Common myeloid progenitor, CD34-positive (primary cell): ENCODE results near the gene NLRP9.

ENCODE experiments used
- CTCF ChIA-PET: fragments of 350-600 bp; sonication (Branson Sonifier 250); formaldehyde crosslinking; loops from one replicate; lab custom pipeline; 2021; ENCODE audit warnings: antibody characterized with exemption; lab: Charles Lee
- POLR2A ChIA-PET: fragments of 350-600 bp; sonication (Branson Sonifier 250); formaldehyde crosslinking; loops from one replicate; lab custom pipeline; 2021; ENCODE audit warnings: antibody characterized with exemption; lab: Charles Lee
- DNase-seq, 3 donors: peaks; one replicate each; pipeline versions ENCODE4 v3.0.0 to v3.0.0-alpha.2; 2013
- H3K27ac ChIP-seq, 2 experiments: 1 replicate in 1 of 2; 2 replicates in 1 of 2; pipeline ENCODE4 v1.7.0; 2013; ENCODE audit warnings: inconsistent platforms in 2 of 2, low read length in 2 of 2, mild to moderate bottlenecking in 2 of 2, low read depth in 1 of 2, moderate library complexity in 1 of 2; ENCODE audit not compliant: severe bottlenecking in 2 of 2, insufficient read depth in 1 of 2, poor library complexity in 1 of 2
- H3K27me3 ChIP-seq, 5 experiments: replicated peaks in 2 of 5; 1 replicate in 3 of 5; 2 replicates in 2 of 5; pipeline versions ENCODE4 v1.6.1 to v1.7.0; 2013; ENCODE audit warnings: low read length in 4 of 5, mild to moderate bottlenecking in 2 of 5, moderate library complexity in 2 of 5, inconsistent platforms in 1 of 5; ENCODE audit not compliant: insufficient read depth in 5 of 5, control insufficient read depth in 4 of 5
- H3K36me3 ChIP-seq, 4 experiments: 1 replicate in 2 of 4; 2 replicates in 2 of 4; pipeline versions ENCODE4 v1.6.1 to v1.7.0; 2013; ENCODE audit warnings: low read length in 3 of 4, control low read depth in 1 of 4, mild to moderate bottlenecking in 1 of 4; ENCODE audit not compliant: control insufficient read depth in 4 of 4, insufficient read depth in 4 of 4
- H3K4me1 ChIP-seq, 4 experiments: 1 replicate in 3 of 4; 2 replicates in 1 of 4; pipeline versions ENCODE4 v1.6.1 to v1.7.1; 2013; ENCODE audit warnings: low read length in 3 of 4, mild to moderate bottlenecking in 3 of 4, control low read depth in 1 of 4, inconsistent platforms in 1 of 4, moderate library complexity in 1 of 4; ENCODE audit not compliant: control insufficient read depth in 4 of 4, insufficient read depth in 4 of 4; ENCODE audit errors: control extremely low read depth in 1 of 4
- H3K4me3 ChIP-seq, 7 experiments: 1 replicate in 4 of 7; 2 replicates in 3 of 7; pipeline versions ENCODE4 v1.5.1 to v1.7.0; 2013; ENCODE audit warnings: mild to moderate bottlenecking in 7 of 7, low read length in 6 of 7, moderate library complexity in 6 of 7, inconsistent platforms in 2 of 7, low read depth in 2 of 7, control low read depth in 1 of 7; ENCODE audit not compliant: insufficient read depth in 4 of 7, control insufficient read depth in 1 of 7; ENCODE audit errors: extremely low read depth in 1 of 7
- H3K9me3 ChIP-seq, 5 experiments: 1 replicate in 4 of 5; 2 replicates in 1 of 5; pipeline versions ENCODE4 v1.6.1 to v1.7.1; 2013; ENCODE audit warnings: low read length in 4 of 5, mild to moderate bottlenecking in 2 of 5, inconsistent platforms in 1 of 5, low read depth in 1 of 5, moderate library complexity in 1 of 5; ENCODE audit not compliant: control insufficient read depth in 4 of 5, insufficient read depth in 2 of 5; ENCODE audit errors: control extremely low read depth in 1 of 5
- WGBS: methylation state at CpG from one replicate; pipeline ENCODE4 v1.1.5; 2013; ENCODE audit not compliant: insufficient coverage; 5-methylcytosine and 5-hydroxymethylcytosine counted together

NLRP9 gene

DNA sequence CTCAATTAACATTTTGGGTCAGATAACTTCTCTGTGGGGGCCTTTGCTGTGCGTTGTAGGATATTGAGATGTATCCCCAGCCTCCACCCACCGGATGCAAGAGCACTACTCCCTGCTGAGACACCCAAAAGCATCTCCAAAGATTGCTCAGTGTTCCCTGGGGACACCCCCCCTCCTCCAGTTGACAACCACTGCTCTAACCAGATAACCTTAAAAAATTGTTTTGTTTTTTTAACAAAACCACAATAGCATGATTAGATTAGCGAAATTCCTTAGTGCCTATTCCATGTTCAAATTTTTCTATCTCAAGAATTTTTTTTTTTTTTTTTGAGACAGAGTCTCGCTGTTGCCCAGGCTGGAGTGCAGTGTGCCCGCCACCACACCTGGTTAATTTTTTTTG is 65.8 kb downstream of the NLRP9 start:
- Histone ChIP-seq H3K9me3 (no peaks in the 10 kb centered on the region), H3K4me3 (no peak overlapping the region), H3K4me1 (peaks cover 9 to 32% (median 26%) of the 10 kb centered on the region in 4 experiments), H3K27me3 (no peaks in the 10 kb centered on the region), H3K36me3 (peaks cover 9 to 62% (median 33%) of the 10 kb centered on the region in 4 experiments), H3K27ac (no peak overlapping the region)
- ChIA-PET POLR2A (interaction anchor here (0.7 kb wide), 2 partner anchors 10 to 1499 kb away, joined by 3 to 6 read pairs; no protein-coding TSS in a partner anchor), CTCF (interaction anchor here (1.2 to 3.0 kb wide), 3 partner anchors 15 to 47 kb away, joined by 3 to 20 read pairs (median 18); no protein-coding TSS in a partner anchor)
- 93% methylated on average over 2 of the region's 5 CpGs for WGBS
- DNase-seq, result no peak

DNA sequence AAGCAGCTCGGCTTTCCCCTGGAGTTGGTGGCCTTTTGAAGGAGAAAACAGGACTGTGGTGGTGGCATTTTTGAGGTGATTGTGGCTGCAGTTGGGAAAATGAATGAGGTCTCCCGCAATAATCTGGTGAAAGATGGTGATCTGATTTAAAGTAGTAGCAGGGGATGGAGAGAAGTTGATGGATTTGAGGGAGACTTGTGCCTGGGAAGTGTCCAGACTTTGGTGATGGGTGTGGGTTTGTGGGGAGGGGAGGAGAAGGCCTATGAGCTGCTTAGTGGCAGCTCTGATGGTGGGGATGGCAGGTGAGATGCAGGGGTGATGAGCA is 67.2 kb downstream of the NLRP9 start:
- no peak for DNase-seq
- no peaks in the 10 kb centered on the region for H3K27me3 ChIP-seq
- POLR2A ChIA-PET, result interaction anchor here (0.9 kb wide), 1 partner anchor 14 kb away, joined by 3 read pairs; no protein-coding TSS in a partner anchor
- CTCF ChIA-PET, result interaction anchor here (1.0 to 3.0 kb wide), 6 partner anchors 11 to 46 kb away, joined by 3 to 20 read pairs (median 4); partner anchors contain the start of gene ZNF581
- no peaks in the 10 kb centered on the region for H3K9me3 ChIP-seq
- peaks cover 9 to 70% (median 45%) of the 10 kb centered on the region in 4 experiments for H3K36me3 ChIP-seq
- peaks cover 2 to 18% (median 12%) of the 10 kb centered on the region in 4 experiments for H3K4me1 ChIP-seq
- no peak overlapping the region for H3K27ac ChIP-seq
- 93% methylated on average over 2 of the region's 2 CpGs for WGBS
- no peak overlapping the region for H3K4me3 ChIP-seq

DNA sequence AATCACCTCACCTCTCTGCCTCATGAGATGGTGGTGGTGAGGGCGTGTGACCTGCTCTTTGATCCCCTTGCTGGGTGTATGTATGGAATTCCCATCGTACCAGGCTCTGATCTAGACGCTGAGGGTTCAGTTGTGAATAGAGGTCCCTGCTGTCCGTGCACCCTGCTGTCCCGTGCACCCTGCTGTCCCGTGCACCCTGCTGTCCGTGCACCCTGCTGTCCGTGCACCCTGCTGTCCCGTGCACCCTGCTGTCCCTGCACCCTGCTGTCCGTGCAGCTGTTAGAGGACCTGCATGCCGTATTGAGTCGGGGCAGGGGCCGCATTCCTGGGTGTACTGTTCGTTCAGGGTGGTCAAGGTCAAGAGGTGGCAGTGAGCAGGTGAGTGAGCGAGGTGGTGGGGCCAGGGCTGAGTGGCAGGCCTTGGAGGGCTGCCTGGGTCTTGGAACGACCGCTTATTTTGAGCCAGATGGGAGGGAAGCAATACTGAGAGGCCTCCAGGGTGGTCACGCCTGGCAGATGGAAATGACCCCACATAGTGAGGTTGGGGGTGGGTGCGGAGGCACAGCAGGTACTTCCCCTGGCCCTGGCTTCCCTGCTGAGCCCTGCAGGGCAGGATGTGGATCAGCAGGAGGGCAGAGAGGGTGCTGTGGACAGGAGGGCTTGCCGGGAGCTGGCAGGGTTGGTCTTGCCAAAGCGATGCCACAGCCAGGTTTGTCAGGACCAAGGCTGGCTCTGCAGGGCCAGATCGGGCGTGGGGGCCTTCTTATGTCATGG is 67.7 kb downstream of the NLRP9 start:
- peaks cover 0 to 13% (median 7%) of the 10 kb centered on the region in 4 experiments for H3K4me1 ChIP-seq
- no peak for DNase-seq

DNA sequence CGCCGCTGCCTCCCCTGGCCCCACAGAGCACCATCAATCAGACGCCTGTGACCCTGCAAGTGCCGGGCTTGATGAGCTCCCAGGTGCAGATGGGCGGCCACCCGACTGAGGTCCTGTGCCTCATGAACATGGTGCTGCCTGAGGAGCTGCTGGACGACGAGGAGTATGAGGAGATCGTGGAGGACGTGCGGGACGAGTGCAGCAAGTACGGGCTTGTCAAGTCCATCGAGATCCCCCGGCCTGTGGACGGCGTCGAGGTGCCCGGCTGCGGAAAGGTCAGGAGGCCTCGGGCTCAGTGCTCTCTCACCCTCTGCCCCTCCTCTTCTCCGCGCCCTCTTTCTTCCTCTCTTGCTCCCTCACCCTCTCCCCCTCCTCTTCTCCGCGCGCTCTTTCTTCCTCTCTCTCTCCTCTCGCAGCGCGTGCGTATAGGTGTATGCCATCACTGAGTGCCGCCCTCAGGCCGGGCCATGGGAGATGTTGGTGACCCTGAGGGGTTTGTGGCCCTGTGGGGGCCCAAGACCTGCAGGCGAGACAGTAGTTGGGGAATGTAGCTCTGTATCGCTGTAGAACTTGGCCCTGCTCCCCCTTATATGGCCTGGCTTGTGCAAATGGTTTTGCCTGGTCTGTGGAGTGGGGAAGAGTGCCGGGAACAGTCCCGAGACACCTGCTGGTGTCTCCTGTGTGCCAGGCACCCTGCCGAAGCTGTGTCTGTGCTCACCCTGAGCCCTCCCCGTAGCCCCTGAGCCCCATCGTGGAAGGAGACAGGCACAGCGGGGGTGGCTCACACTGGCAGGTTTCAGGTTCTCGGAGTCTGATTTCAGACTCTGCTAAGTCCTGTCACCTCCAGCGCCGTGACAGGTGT is 68.6 kb downstream of the NLRP9 start:
- no peak overlapping the region for H3K4me3 ChIP-seq
- peaks cover 0 to 9% (median 5%) of the 10 kb centered on the region in 4 experiments for H3K4me1 ChIP-seq
- H3K9me3 ChIP-seq, result no peaks in the 10 kb centered on the region
- ChIA-PET POLR2A (no interaction called here), CTCF (interaction anchor here (1.3 to 3.0 kb wide), 2 partner anchors 12 to 15 kb away, joined by 3 to 18 read pairs; no protein-coding TSS in a partner anchor)
- peaks cover 9 to 79% (median 50%) of the 10 kb centered on the region in 4 experiments for H3K36me3 ChIP-seq
- no peak overlapping the region for H3K27ac ChIP-seq
- no peak for DNase-seq
- WGBS, result 91% methylated on average over 32 of the region's 43 CpGs
- H3K27me3 ChIP-seq, result no peaks in the 10 kb centered on the region

More for the DNA sequence above, 67.7 kb downstream of the NLRP9 start:
- Histone ChIP-seq H3K9me3 (no peaks in the 10 kb centered on the region), H3K27me3 (no peaks in the 10 kb centered on the region), H3K4me3 (no peak overlapping the region), H3K27ac (no peak overlapping the region), H3K36me3 (peaks cover 9 to 74% (median 47%) of the 10 kb centered on the region in 4 experiments)
- POLR2A ChIA-PET, result no interaction called here
- 95% methylated on average over 23 of the region's 23 CpGs for WGBS
- CTCF ChIA-PET, result interaction anchor here (1.2 to 3.0 kb wide), 5 partner anchors 13 to 40 kb away, joined by 3 to 20 read pairs (median 4); partner anchors contain the start of gene ZNF581

DNA sequence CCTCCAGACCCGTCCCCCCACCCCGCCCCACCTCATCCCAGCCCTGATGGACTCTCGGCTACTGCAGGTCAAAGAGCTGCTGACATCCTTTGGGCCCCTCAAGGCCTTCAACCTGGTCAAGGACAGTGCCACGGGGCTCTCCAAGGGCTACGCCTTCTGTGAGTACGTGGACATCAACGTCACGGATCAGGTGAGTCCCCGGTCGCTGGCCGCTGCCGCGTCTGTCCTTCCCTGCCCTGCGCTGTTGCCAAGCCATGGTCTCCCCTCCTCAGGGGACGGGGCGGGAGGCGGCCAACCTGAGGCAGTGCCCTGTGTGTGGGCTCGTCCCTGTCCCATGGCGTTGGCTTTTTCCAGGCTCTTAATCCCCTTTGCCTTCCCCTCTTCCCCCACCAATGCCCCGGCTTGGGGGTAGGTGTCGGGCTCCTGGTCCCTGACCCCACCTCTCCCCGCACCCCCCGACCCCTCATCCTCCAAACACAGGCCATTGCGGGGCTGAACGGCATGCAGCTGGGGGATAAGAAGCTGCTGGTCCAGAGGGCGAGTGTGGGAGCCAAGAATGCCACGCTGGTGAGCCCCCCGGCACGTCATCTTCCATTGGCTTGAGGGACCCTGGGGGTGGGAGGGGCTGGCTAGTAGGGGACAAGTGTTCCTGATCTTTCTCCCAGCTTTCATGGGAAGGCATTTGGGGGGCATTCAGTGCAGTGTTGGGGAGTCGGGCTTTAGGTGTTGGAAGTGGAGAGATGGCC is 69.4 kb downstream of the NLRP9 start:
- ChIA-PET POLR2A (no interaction called here), CTCF (interaction anchor here (0.8 to 1.8 kb wide), 2 partner anchors 14 to 36 kb away, joined by 3 to 4 read pairs; no protein-coding TSS in a partner anchor)
- H3K36me3 ChIP-seq, result peaks cover 14 to 83% (median 57%) of the 10 kb centered on the region in 4 experiments
- 95% methylated on average over 20 of the region's 30 CpGs for WGBS
- H3K9me3 ChIP-seq, result no peaks in the 10 kb centered on the region
- no peak for DNase-seq
- no peaks in the 10 kb centered on the region for H3K27me3 ChIP-seq
- H3K4me1 ChIP-seq, result peaks cover 0 to 4% (median 0%) of the 10 kb centered on the region in 4 experiments
- no peak overlapping the region for H3K27ac ChIP-seq
- no peak overlapping the region for H3K4me3 ChIP-seq

DNA sequence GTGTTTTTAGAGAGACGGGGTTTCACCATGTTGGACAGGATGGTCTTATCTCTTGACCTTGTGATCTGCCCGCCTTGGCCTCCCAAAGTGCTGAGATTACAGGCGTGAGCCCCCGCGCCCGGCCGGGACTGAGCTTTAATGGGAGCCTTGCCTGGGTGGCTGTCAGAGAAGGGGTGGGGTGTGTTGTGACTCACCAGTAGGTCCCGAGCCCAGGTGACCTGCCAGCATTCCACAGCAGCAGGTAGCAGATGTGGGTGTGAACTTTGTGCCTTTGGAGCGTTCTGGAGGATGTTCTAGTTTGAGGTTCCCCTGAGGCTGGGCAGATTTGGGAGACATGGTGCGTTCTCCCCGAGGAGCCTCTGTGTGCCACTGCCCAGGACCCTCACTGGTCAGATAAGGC is 70.2 kb downstream of the NLRP9 start:
- DNase-seq, result no peak
- H3K4me3 ChIP-seq, result no peak overlapping the region
- H3K27ac ChIP-seq, result no peak overlapping the region
- ChIA-PET POLR2A (interaction anchor here (0.6 kb wide), 1 partner anchor 42 kb away, joined by 3 read pairs; no protein-coding TSS in a partner anchor), CTCF (interaction anchor here (1.0 to 1.8 kb wide), 2 partner anchors 10 to 35 kb away, joined by 3 to 4 read pairs; no protein-coding TSS in a partner anchor)
- peaks cover 0 to 1% (median 0%) of the 10 kb centered on the region in 4 experiments for H3K4me1 ChIP-seq
- no peaks in the 10 kb centered on the region for H3K9me3 ChIP-seq
- no peaks in the 10 kb centered on the region for H3K27me3 ChIP-seq
- H3K36me3 ChIP-seq, result peaks cover 22 to 87% (median 62%) of the 10 kb centered on the region in 4 experiments
- 94% methylated on average over 11 of the region's 11 CpGs for WGBS
